Activated naive CD4-positive, alpha-beta T cell (primary cell): ENCODE measurements around the gene LGR4.
"Not testable (repeated sequence)": the region's sequence is repeated elsewhere in the genome, so short reads cannot be mapped to it uniquely, and the experiment has no call there.

Experiments used
- DNase-seq, 4 experiments: peaks; one replicate each; lab custom pipeline; 2025; lab: John Stamatoyannopoulos, UW

Gene LGR4

GRCh38 chr11:27459191-27459590 is 13.4 kb downstream of the LGR4 start:
- DNase-seq: no peak

DNA sequence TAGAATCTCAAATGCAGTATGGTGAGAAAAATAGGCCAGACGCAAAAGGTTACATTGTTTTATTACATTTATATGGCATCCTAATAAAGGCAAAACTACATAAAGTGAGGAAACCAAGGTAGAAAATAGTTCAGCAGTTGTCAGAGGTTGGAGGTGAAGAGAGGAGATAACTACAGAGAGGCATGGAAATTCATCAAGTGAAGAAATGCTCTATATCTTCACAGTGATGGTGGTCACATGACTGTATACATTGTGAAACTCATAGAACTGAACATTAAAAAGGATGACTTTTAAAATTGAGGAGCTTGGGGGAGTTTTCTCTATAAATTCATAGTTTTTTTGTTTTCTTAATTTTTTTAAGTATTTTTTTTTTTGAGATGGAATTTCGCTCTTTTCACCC is 14.4 kb downstream of the LGR4 start:
- DNase-seq: no peak

GRCh38 chr11:27456795-27457329 is 15.7 kb downstream of the LGR4 start:
- no peak for DNase-seq

DNA sequence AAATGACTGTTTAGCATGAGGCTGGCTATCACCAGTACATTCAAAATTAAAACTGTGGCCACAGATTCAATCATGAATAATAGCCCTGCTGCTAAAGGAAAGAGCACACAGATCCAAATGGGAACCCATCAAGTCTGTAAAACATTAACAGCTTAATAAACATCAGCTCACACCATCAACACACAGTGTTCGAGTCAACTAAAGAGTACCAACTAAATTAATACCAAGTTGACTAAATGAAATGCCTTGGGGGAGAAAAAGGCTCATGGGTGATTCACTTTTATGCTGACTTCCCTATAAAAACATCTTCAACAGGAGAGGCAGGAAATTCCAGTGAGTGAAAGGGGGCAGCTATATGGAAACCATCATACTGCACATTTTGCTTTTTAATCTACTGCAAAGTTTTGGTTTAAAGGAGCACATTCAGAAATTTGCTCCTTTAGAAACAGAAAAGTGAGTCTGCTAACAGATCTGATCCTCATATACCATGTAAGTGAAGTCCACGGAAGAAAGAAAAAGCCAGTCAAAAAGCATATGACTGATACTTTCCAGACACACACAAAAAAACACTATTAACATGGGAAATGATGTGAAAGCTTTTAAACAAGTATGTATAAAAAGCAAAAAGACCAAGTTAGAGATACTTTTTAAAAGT is 16.3 kb downstream of the LGR4 start:
- DNase-seq: no peak

DNA sequence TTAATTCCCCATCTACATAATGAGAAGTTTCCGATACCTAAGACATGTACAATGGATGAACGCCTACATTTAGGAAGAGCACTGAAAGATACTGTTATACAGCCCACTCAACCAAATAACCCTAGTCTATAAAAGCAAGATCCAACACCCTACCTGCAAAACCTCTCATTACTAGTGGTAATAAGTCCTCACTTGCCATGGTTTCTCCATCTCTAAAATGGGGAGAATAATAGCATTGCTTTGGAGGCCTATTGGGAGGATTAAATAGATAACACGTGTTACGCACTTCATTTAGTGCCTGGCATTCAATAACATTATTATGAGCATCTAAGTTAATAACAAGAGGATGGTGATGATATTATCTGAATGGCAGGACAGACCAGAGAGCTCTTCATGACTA is 16.9 kb downstream of the LGR4 start:
- DNase-seq: no peak

GRCh38 chr11:27453701-27454100 is 18.9 kb downstream of the LGR4 start:
- no peak for DNase-seq

- DNase-seq: no peak
Measured at GRCh38 chr11:27452147-27452546, 20.4 kb downstream of the LGR4 start.

DNA sequence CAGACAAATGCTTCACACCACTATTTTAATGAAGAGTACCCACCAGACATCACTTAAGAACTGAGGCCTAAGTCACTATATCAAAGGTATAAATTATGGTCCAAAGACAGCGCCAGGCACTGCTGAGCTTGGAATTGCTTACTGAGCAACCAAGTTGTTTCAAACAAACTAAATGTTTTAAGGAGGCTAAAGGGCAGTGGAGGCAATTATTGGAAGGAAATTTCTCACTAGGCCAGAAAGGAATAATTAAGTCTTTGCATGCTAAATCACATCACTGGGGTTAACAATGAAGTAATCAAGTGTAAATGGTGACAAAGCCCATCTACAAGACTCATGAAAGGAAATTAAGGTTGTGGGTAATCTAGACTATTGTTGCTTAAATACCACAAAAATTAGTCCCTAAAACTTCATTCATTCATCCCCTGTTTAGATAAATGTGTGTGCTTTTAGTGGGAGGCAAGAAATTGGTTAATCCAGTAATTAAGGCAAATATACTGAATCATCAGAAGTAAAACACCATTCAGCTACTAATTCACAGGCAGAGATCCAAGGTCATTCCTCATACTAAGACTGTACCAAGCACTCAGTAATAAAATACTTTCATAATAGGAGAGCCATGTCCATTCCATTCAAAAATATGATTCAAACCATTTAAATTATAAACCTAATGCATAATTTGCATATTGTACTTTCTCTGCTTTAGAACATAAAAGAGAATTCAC is 21.2 kb downstream of the LGR4 start:
- no peak for DNase-seq

GRCh38 chr11:27448184-27448540 is 24.4 kb downstream of the LGR4 start:
- not testable (repeated sequence) for DNase-seq

- DNase-seq: no peak
Measured at GRCh38 chr11:27447288-27448183, 25.1 kb downstream of the LGR4 start.

GRCh38 chr11:27445625-27446024 is 27.0 kb downstream of the LGR4 start:
- DNase-seq: no peak

- DNase-seq: no peak
Measured at GRCh38 chr11:27444801-27445215, 27.8 kb downstream of the LGR4 start.

DNA sequence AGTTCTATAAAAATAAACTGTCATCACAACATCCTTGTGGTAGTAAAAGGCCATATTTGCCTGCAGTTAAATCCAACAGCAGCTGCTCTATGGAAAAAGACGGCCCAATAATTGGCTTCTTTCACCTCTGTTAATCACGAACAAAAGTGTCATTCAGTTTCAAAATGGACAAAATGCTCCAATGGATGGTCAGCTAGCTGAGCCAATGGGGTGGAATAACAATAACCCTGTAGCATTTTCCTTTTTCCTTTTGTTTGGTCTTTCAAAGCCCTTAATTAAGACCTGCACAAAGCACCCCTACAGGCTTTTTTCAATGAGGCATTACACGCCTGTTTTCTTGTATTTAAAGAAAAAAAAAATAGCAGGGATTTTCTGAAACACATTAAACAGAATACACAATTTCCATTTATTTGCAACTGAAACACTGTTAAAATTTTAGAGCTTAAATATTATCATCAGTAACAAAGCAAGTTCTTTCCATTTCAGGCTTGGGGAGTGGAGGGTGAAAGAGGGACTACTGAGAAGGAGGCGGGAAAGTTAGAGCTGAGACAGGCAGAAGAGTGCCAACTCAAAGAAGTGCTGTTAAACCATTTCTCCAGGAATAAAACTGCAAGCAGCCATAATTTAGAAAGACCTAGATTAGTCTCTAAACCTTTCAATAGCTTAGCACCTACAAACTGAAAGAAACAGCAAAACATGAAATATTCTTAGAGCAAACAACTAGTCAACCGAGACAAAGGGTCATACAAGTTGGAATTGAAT is 28.7 kb downstream of the LGR4 start:
- no peak for DNase-seq

GRCh38 chr11:27443227-27443626 is 29.4 kb downstream of the LGR4 start:
- no peak for DNase-seq

GRCh38 chr11:27440090-27440489 is 32.5 kb downstream of the LGR4 start:
- no peak for DNase-seq

DNA sequence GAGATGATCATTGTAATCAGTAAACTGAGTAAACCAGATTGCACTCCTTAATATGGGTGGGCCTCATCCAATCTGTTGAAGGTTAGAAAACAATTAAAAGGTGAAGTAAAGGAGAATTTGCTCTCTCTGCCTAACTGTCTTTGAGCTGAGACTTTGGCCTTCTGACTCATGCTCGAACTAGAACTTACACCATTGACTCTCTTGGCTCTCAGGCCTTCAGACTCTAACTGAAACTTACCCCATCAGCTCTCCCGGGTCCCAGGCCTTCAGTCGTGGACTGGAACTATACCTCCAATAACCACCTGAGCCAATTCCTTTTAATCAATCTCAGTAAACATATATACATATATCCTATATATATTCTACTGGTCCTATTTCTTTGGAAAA is 34.0 kb downstream of the LGR4 start:
- DNase-seq: no peak

DNA sequence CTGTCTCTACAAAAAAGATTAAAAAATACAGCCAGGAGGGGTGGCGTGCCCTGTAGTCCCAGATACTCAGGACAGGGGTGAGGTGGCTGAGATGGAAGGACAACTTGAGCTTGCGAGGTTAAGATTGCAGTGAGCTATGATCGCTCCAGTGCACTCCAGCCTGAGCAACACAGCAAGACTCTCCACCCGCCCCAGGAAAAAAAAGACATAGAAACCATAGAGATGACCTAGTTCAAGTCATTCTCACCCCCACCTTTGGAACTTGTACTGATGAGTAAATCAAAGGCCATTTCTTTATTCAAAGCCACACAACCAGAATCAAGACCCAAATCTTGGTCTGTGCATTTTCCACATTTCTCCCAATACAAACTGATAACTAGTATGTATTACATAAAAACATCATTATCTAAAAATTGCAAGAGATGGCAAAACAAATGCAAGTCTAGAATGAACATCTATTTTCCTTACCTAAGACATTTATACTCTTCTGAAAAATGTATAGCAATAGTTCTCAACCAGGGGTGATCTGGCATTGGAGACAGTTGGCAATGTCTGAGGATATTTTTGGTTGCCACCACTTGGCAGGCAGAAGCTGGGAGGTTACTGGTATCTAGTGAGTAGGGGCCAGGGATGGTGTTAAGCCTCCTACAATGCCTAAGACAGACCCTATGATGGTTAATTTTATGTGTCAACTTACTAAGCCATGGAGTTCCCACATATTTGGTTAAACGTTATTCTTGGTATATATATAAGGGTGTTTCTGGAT is 34.6 kb downstream of the LGR4 start:
- DNase-seq: no peak

GRCh38 chr11:27436916-27437315 is 35.7 kb downstream of the LGR4 start:
- no peak for DNase-seq

DNA sequence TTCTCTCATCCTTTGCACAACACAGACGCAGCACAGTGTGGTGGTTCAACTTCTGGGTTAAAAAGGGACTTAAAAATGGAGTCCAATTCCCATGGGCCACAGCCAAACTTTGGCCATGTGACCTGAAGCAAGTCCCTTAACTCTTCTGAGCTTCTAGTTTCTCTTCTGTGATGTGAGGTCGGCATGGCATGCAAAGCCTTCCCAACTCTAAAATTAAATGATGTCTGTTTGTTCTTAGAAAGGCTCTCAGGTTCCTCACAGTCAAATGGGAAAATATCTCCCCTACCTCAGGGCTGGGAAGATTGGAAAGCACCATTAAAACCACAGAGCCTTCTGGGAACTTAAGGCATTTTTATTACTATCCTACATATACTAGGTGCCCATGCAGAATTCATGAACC is 38.8 kb downstream of the LGR4 start:
- DNase-seq: no peak

GRCh38 chr11:27431808-27432207 is 40.8 kb downstream of the LGR4 start:
- DNase-seq: no peak

GRCh38 chr11:27429761-27430393 is 42.7 kb downstream of the LGR4 start:
- DNase-seq: no peak
